HCT116 (cell line): Measurements from ENCODE around the gene CRIP3. TPM values are rescaled to one million over a fixed set of nuclear protein-coding genes. Genes with fewer than 3 reads are reported as not detected.

Experiments
- ATAC-seq: fragments of 200-7000 bp; cut with Tn5 transposase; 2 replicates; pipeline ENCODE4 v1.9.1; 2020; ENCODE audit warnings: mild to moderate bottlenecking, moderate library complexity
- BruUV-seq: library from RNA; stranded (reverse); fragments of 400-500 nt; replicated peaks from 2 replicates; lab custom pipeline; 2021; lab: Mats Ljungman, UMichigan
- CTCF ChIA-PET: fragments of 300-600 bp; sonication (Branson Sonifier 250); formaldehyde crosslinking; loops from one replicate; lab custom pipeline; 2021; ENCODE audit warnings: antibody characterized with exemption; lab: Charles Lee
- POLR2A ChIA-PET: fragments of 300-600, 350-600 bp; sonication (Branson Sonifier 250); formaldehyde crosslinking; loops from one replicate; lab custom pipeline; 2021; ENCODE audit warnings: antibody characterized with exemption; lab: Charles Lee
- RAD21 ChIA-PET, 2 experiments: fragments of 300-600 bp; sonication (Branson Sonifier 250); formaldehyde crosslinking; loops; one replicate each; lab custom pipeline; 2023; ENCODE audit warnings: low total read pairs in 2 of 2; ENCODE audit not compliant: uncharacterized antibody in 2 of 2, unreplicated experiment in 2 of 2, low non-redundant PET in 1 of 2; lab: Charles Lee
- DNase-seq: peaks from one replicate; pipeline ENCODE4 v3.0.0-alpha.2; 2010; ENCODE audit warnings: low read depth, low spot score
- H2AFZ ChIP-seq: fragments of 200-600 bp; shearing (Covaris generic), sonication (generic); 2 replicates; pipeline ENCODE4 v1.6.1; 2017; ENCODE audit warnings: low read depth, mixed run types, mixed read lengths, antibody characterized with exemption, low read length; ENCODE audit not compliant: poor library complexity, severe bottlenecking
- H3K27ac ChIP-seq: 2 replicates; pipeline ENCODE4 v1.5.1; 2012; ENCODE audit warnings: low read depth, low read length
- H3K27me3 ChIP-seq: fragments of 200-600 bp; sonication (generic); 2 replicates; pipeline ENCODE4 v1.6.1; 2016; ENCODE audit warnings: mixed run types, low read length, mixed read lengths; ENCODE audit not compliant: insufficient read depth
- H3K36me3 ChIP-seq, 2 experiments: fragments of 200-500 bp in 1 of 2; fragments of 200-600 bp in 1 of 2; sonication (Bioruptor generic) in 1 of 2; sonication (generic) in 1 of 2; 2 replicates each; pipeline versions ENCODE4 v1.5.1 to v1.6.1; 2014 to 2016; ENCODE audit warnings: low read length in 2 of 2, inconsistent platforms in 1 of 2, mixed read lengths in 1 of 2, mixed run types in 1 of 2; ENCODE audit not compliant: insufficient read depth in 2 of 2, control insufficient read depth in 1 of 2
- H3K4me1 ChIP-seq, 2 experiments: fragments of 200-600 bp in 1 of 2; sonication (generic) in 1 of 2; 2 replicates each; pipeline versions ENCODE4 v1.5.1 to v1.6.1; 2012 to 2017; ENCODE audit warnings: low read length in 2 of 2, inconsistent platforms in 1 of 2, mild to moderate bottlenecking in 1 of 2, mixed read lengths in 1 of 2, mixed run types in 1 of 2, moderate library complexity in 1 of 2; ENCODE audit not compliant: insufficient read depth in 2 of 2, control insufficient read depth in 1 of 2
- H3K4me2 ChIP-seq: fragments of 200-600 bp; sonication (generic); 2 replicates; pipeline ENCODE4 v1.6.1; 2017; ENCODE audit warnings: mixed run types, low read length, mixed read lengths
- H3K4me3 ChIP-seq, 2 experiments: fragments of 200-600 bp in 1 of 2; sonication (generic) in 1 of 2; replicated peaks in 1 of 2; 2 replicates each; pipeline ENCODE4 v1.5.1; 2011 to 2016; ENCODE audit warnings: low read length in 2 of 2, control low read depth in 1 of 2, low read depth in 1 of 2, mild to moderate bottlenecking in 1 of 2, mixed read lengths in 1 of 2, mixed run types in 1 of 2
- H3K79me2 ChIP-seq: fragments of 200-600 bp; sonication (generic); 2 replicates; pipeline ENCODE4 v1.6.1; 2017; ENCODE audit warnings: mild to moderate bottlenecking, mixed run types, low read length, moderate library complexity, mixed read lengths; ENCODE audit not compliant: insufficient read depth
- H3K9ac ChIP-seq: fragments of 200-600 bp; sonication (generic); 2 replicates; pipeline ENCODE4 v1.6.1; 2016; ENCODE audit warnings: low read length, mixed read lengths
- H3K9me2 ChIP-seq: fragments of 200-600 bp; sonication (generic), shearing (Covaris generic); 2 replicates; pipeline ENCODE4 v1.6.1; 2017; ENCODE audit warnings: mixed run types, mild to moderate bottlenecking, moderate library complexity; ENCODE audit not compliant: insufficient read depth
- H3K9me3 ChIP-seq, 2 experiments: fragments of 200-500 bp in 1 of 2; fragments of 200-600 bp in 1 of 2; sonication (Bioruptor generic) in 1 of 2; sonication (generic) in 1 of 2; 2 replicates each; pipeline ENCODE4 v1.6.1; 2014 to 2017; ENCODE audit warnings: low read length in 2 of 2, mixed read lengths in 2 of 2, inconsistent platforms in 1 of 2, low read depth in 1 of 2, mild to moderate bottlenecking in 1 of 2, mixed run types in 1 of 2, moderate library complexity in 1 of 2; ENCODE audit not compliant: control insufficient read depth in 1 of 2, insufficient read depth in 1 of 2
- H4K20me1 ChIP-seq: fragments of 200-600 bp; sonication (generic), shearing (Covaris generic); 2 replicates; pipeline ENCODE4 v1.6.1; 2017; ENCODE audit warnings: mixed run types, mild to moderate bottlenecking, moderate library complexity; ENCODE audit not compliant: insufficient read depth
- CEBPB ChIP-seq: IDR thresholded peaks from 2 replicates; pipeline ENCODE4 v1.6.1; 2012; ENCODE audit warnings: low read depth
- EGR1 ChIP-seq: IDR thresholded peaks from 2 replicates; pipeline ENCODE4 v1.6.1; 2012; ENCODE audit warnings: low read depth
- EZH2phosphoT487 ChIP-seq: fragments of 200-600 bp; IDR thresholded peaks from 2 replicates; pipeline ENCODE4 v1.6.1; 2018; ENCODE audit warnings: antibody characterized with exemption, borderline replicate concordance
- FOSL1 ChIP-seq: IDR thresholded peaks from 2 replicates; pipeline ENCODE4 v1.6.1; 2012; ENCODE audit warnings: low read depth
- JUND ChIP-seq: IDR thresholded peaks from 2 replicates; pipeline ENCODE4 v1.6.1; 2012
- MAX ChIP-seq: IDR thresholded peaks from 2 replicates; pipeline ENCODE4 v1.6.1; 2012
- RAD21 ChIP-seq: IDR thresholded peaks from 2 replicates; pipeline ENCODE4 v1.6.1; 2012; ENCODE audit warnings: low read depth, mild to moderate bottlenecking
- SRF ChIP-seq: IDR thresholded peaks from 2 replicates; pipeline ENCODE4 v1.6.1; 2012; ENCODE audit warnings: low read depth
- TCF7L2 ChIP-seq: IDR thresholded peaks from 2 replicates; pipeline ENCODE4 v1.7.0; 2011; ENCODE audit warnings: borderline replicate concordance, inconsistent platforms; ENCODE audit not compliant: insufficient read depth, insufficient read length; ENCODE audit errors: extremely low read depth
- YY1 ChIP-seq: IDR thresholded peaks from 2 replicates; pipeline ENCODE4 v1.6.1; 2011; ENCODE audit warnings: low read length, low read depth, moderate library complexity, mild to moderate bottlenecking; ENCODE audit not compliant: insufficient replicate concordance; ENCODE audit errors: extremely low read depth
- intact Hi-C: fragments of 100-400 bp; cut with micrococcal nuclease; formaldehyde crosslinking; loops from 2 replicates; pipeline ENCODE4 v1.10.0; 2022
- total RNA-seq: library from RNA; stranded (reverse); gene quantifications from one replicate; pipeline ENCODE4 v1.2.1, GENCODE V29; 2021; ENCODE audit not compliant: unreplicated experiment
- TF ChIP-seq, protein P1 (sequence below): IDR thresholded peaks from 2 replicates; pipeline ENCODE4 v1.6.1; 2011; ENCODE audit warnings: mild to moderate bottlenecking, low read length, moderate library complexity; ENCODE audit not compliant: insufficient replicate concordance; ENCODE audit errors: extremely low read depth
- TF ChIP-seq, protein P2 (sequence below), 3 experiments: fragments of 200-600 bp in 1 of 3; sonication (generic) in 1 of 3; IDR thresholded peaks in 2 of 3; conservative IDR thresholded peaks in 1 of 3; 2 replicates each; pipeline ENCODE4 v1.5.1; 2012 to 2017; ENCODE audit warnings: low read depth in 2 of 3, low read length in 2 of 3, antibody characterized with exemption in 1 of 3, borderline replicate concordance in 1 of 3, control low read depth in 1 of 3, mild to moderate bottlenecking in 1 of 3, mixed read lengths in 1 of 3, mixed run types in 1 of 3, moderate library complexity in 1 of 3; ENCODE audit not compliant: insufficient read depth in 1 of 3

Gene CRIP3
- total RNA-seq, 1 experiment from 2014 or later: not detected

DNA sequence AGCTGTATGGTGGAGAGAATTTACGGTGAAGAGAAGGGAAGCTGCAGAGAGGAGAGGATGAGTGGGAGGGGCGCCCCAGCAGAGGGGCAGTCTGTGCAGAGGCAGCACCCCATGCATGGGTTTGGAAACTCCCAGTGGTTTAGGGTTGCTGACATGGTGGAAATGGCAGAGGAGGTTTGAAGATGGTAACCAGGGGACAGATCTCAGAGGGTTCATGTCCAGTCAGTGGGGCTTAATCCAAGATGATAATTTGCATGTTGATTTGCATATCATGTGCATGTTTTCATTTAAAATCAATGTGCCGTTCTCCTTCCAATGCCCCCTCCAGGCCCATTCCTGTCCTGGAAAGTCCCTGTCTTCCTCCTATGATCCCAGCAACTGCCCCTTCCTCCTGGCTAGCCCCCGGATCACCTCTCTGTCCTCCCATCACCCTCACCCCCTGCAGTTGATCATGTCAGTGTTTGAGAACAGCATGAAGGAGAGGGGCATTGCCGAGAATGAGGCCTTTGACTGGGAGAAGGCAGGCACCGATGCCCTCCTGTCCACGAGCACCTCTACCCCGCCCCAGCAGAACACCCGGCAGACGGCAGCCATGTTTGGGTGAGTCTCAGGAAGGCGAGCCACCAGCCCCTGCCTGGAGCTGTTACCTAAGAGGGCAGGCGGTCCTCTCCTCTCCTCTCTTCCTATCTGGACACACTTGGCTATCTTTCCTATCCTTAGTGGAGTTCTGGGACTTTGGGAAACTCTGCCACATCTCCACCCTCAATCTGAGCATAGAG, 51.1 kb downstream of the CRIP3 start (continued):
- no peak for TF ChIP-seq RAD21
- TF ChIP-seq, protein P1, sequence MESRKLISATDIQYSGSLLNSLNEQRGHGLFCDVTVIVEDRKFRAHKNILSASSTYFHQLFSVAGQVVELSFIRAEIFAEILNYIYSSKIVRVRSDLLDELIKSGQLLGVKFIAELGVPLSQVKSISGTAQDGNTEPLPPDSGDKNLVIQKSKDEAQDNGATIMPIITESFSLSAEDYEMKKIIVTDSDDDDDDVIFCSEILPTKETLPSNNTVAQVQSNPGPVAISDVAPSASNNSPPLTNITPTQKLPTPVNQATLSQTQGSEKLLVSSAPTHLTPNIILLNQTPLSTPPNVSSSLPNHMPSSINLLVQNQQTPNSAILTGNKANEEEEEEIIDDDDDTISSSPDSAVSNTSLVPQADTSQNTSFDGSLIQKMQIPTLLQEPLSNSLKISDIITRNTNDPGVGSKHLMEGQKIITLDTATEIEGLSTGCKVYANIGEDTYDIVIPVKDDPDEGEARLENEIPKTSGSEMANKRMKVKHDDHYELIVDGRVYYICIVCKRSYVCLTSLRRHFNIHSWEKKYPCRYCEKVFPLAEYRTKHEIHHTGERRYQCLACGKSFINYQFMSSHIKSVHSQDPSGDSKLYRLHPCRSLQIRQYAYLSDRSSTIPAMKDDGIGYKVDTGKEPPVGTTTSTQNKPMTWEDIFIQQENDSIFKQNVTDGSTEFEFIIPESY: no peak

DNA sequence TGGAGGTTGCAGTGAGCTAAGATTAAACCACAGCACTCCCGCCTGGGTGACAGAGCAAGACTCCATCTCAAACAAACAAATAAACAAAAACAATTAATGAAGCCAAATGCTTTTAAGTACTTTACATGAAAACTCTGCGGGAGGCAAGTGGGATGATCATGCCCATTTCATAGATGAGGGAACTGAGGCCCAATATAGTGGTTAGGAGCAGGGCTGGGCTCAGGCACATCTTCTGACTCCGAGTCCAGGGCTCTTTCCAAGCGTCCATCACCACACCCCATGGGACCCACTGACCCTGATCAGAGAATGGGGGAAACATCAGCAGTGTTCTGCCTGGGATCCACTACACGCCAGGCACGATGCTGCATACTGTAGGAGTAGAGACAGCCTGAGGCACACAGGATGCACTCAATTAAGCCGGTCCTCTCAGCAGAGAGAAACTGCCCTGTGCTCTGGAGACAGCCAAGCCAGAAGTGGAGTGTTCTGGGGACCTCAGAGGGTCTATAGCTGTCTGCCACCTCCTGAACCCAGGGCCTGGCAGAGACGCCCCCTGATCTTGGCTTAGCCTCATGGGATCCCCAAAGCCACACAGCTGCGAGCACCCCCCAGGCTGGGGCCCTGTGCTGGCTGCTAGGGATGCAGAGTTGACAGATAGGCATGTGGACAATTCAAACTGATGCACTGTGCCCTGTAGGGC, 51.8 kb downstream of the CRIP3 start:
- no peaks in the 10 kb centered on the region for H3K27me3 ChIP-seq
- no peak overlapping the region for H3K27ac ChIP-seq
- H3K79me2 ChIP-seq: no peaks in the 10 kb centered on the region
- POLR2A ChIA-PET: no interaction called here
- H3K4me3 ChIP-seq: no peak overlapping the region
- intact Hi-C loops: no loop called here
- CTCF ChIA-PET: no interaction called here
- H3K9ac ChIP-seq: no peak overlapping the region
- no peaks in the 10 kb centered on the region for H3K4me1 ChIP-seq
- DNase-seq: no peak
- RAD21 ChIA-PET: no interaction called here
- H3K36me3 ChIP-seq: no peaks in the 10 kb centered on the region; a peak in 1 of 4 replicates
- no peak for ATAC-seq
- no peaks in the 10 kb centered on the region for H3K9me3 ChIP-seq
- BruUV-seq: no TSS peak
- TF ChIP-seq MAX: no peak
- TF ChIP-seq SRF: no peak
- no peak for TF ChIP-seq CEBPB
- TF ChIP-seq, protein P2, sequence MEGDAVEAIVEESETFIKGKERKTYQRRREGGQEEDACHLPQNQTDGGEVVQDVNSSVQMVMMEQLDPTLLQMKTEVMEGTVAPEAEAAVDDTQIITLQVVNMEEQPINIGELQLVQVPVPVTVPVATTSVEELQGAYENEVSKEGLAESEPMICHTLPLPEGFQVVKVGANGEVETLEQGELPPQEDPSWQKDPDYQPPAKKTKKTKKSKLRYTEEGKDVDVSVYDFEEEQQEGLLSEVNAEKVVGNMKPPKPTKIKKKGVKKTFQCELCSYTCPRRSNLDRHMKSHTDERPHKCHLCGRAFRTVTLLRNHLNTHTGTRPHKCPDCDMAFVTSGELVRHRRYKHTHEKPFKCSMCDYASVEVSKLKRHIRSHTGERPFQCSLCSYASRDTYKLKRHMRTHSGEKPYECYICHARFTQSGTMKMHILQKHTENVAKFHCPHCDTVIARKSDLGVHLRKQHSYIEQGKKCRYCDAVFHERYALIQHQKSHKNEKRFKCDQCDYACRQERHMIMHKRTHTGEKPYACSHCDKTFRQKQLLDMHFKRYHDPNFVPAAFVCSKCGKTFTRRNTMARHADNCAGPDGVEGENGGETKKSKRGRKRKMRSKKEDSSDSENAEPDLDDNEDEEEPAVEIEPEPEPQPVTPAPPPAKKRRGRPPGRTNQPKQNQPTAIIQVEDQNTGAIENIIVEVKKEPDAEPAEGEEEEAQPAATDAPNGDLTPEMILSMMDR (IDR thresholded peaks at IDR 0.05 in 2 of 3, conservative IDR thresholded peaks at IDR 0.05 in 1 of 3; ENCODE audit: borderline replicate concordance in 1 of 3, insufficient read depth in 1 of 3, low read depth in 2 of 3, low read length in 2 of 3): no peak
- TF ChIP-seq YY1: no peak
- no peak for TF ChIP-seq EGR1
- no peak for TF ChIP-seq JUND
- no peak for TF ChIP-seq TCF7L2
- no peak for TF ChIP-seq FOSL1
- TF ChIP-seq EZH2phosphoT487: no peak
- TF ChIP-seq, all 23 proteins: peak for 0
- H2AFZ ChIP-seq: no peak overlapping the region
- no peaks in the 10 kb centered on the region for H4K20me1 ChIP-seq
- no peak overlapping the region for H3K4me2 ChIP-seq
- no peaks in the 10 kb centered on the region for H3K9me2 ChIP-seq
